Stimulated activated CD8-positive, alpha-beta memory T cell treated with anti-CD3 and anti-CD28 coated beads, Interleukin-4, amount 100 ng/mL, for 1 hour (primary cell): Measurements from ENCODE around the gene TSPAN16.
"Not testable (repeated sequence)": the region's sequence is repeated elsewhere in the genome, so short reads cannot be mapped to it uniquely, and the experiment has no call there.

ENCODE experiments used
- DNase-seq, 2 donors: peaks; one replicate each; pipeline ENCODE4 v3.0.0-alpha.2; 2020; ENCODE audit warnings: low read depth in 2 of 2, low spot score in 1 of 2

TSPAN16 gene

GRCh38 chr19:11340099-11340467 is 44.1 kb downstream of the TSPAN16 start:
- DNase-seq: not testable (repeated sequence)

- DNase-seq: no peak
These were observed 46.5 kb downstream of the TSPAN16 start for GRCh38 chr19:11342429-11342828.

- DNase-seq: no peak
These were observed 49.3 kb downstream of the TSPAN16 start for GRCh38 chr19:11345122-11345803.

- DNase-seq: peak; percentile 92 to 98
These were observed 50.4 kb downstream of the TSPAN16 start, which contains the start of the genes CCDC159 and TMEM205 for GRCh38 chr19:11346104-11346940. CCDC159 (plus strand) TSS chr19:11346519; CDS start chr19:11346607, 88 bp downstream. TMEM205 (minus strand) TSS chr19:11346268; CDS start chr19:11345619, 649 bp downstream.

- DNase-seq: no peak
These were observed 51.6 kb downstream of the TSPAN16 start for GRCh38 chr19:11347546-11348039.

GRCh38 chr19:11349171-11349570 is 53.2 kb downstream of the TSPAN16 start:
- DNase-seq: no peak

GRCh38 chr19:11354102-11354501 is 58.1 kb downstream of the TSPAN16 start:
- DNase-seq: not testable (repeated sequence)

GRCh38 chr19:11355160-11356073 is 59.5 kb downstream of the TSPAN16 start, which contains the start of gene PLPPR2:
PLPPR2 (plus strand) TSS chr19:11355432; CDS start chr19:11357674, 2,242 bp downstream.
- DNase-seq: peak; percentile 43 to 64

GRCh38 chr19:11356074-11356397 is 60.1 kb downstream of the TSPAN16 start:
- DNase-seq: no peak

- no peak for DNase-seq
These were observed 61.0 kb downstream of the TSPAN16 start for GRCh38 chr19:11356676-11357550.

- no peak for DNase-seq
These were observed 63.5 kb downstream of the TSPAN16 start for GRCh38 chr19:11359421-11359820.

- DNase-seq: no peak
These were observed 65.2 kb downstream of the TSPAN16 start for GRCh38 chr19:11361037-11361770.

- no peak for DNase-seq
These were observed 66.1 kb downstream of the TSPAN16 start for GRCh38 chr19:11361771-11362731.

- no peak for DNase-seq
These were observed 67.9 kb downstream of the TSPAN16 start for GRCh38 chr19:11363881-11364280.

GRCh38 chr19:11364296-11364904 is 68.4 kb downstream of the TSPAN16 start:
- no peak for DNase-seq

- no peak for DNase-seq
These were observed 69.0 kb downstream of the TSPAN16 start for GRCh38 chr19:11364935-11365334.
